ENCODE measurements around the gene DCP1B.
A peak's percentile ranks its signal among the peaks of the same experiment; 100 is the strongest.

DCP1B gene

DNA sequence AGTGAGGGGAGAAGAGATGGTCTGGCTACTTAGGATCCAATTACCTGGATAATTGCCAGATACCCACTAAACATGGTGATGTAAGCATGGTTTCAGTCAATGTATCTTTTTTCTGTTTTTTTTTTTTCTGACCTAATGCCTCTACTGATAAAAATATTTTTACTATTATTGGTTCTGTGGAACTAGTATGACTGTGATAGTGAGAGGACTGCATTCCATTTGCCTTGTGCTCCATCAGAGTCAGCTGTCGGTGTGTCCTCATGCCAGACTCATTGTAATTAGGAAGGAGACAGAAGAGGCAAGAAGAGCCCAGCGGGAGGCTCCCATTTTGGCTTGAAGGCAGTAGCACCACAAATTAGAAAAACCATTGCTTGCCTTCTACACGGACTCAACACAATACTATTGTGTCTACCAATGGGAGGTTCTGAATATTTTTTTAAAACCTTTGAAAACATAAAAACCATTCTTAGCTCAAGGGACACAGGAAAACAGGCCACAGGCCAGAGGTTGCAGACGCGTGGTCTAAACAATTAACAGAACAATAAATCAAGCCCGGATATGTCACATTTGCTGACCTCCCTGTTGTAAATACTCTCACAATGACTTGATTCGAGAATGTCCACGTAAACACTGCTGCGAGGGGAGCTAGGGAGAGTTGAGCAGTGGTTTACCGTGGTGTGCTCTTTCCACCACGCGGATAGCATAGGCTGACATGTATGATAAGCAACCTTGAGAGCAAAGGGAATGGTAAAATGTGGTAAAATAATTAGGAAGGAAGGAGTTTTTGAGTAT lies 13.5 kb upstream of the DCP1B start:
- no peak for DNase-seq

DNA sequence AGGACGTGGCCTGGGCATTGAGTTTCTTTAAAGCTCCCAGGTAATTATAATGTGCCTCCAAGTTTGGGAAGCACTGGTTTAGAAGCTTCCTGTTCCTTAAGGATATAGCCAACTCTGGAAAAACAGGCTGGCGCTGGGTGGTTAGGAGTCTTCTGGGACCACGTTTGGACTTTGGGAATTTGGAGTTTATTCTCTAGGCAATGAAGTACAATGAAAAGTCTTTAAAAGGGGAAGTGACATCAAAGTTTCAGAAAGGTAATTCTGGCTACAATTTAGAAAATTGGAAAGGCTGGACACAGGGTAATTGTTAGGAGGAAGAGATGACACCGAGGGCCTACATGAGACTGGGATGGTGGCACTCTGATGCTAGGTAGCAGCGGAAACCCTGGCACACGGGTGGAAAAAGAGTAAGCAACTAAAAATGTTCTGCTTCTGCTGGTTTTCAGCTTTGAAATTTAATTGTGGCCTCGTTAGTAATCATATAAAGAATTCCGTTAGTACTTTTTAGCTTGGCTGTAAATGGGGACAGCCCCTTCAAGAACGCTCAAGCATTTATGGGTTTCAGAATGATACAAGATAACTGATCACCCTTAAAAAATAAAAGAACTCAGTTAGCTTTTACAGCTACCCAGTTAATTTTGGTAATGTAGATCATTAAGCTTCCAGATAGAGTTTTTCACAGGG lies 12.7 kb upstream of the DCP1B start:
- no peak for DNase-seq

DNA sequence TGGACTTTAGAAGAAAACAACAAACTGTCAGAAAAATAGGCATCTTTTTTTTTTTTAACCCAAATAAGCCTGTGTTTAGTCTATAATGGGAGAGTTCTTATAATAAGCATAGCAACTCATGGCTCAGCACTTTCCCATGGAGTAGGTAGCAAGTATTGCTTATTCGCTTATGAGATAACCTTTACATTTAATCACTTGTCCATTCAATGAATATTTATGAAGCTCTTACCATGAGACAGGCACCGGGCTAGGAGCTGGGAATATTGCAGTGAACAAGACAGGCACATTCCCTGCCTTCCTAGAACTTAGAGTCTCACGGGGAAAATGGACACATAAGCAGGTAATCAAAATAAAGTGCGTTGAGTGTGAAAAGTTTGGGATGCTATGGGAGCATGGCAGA lies 10.0 kb upstream of the DCP1B start:
- DNase-seq = no peak

GRCh38 chr12:2013527-2014223 lies 9.4 kb upstream of the DCP1B start:
- no peak for DNase-seq

DNA sequence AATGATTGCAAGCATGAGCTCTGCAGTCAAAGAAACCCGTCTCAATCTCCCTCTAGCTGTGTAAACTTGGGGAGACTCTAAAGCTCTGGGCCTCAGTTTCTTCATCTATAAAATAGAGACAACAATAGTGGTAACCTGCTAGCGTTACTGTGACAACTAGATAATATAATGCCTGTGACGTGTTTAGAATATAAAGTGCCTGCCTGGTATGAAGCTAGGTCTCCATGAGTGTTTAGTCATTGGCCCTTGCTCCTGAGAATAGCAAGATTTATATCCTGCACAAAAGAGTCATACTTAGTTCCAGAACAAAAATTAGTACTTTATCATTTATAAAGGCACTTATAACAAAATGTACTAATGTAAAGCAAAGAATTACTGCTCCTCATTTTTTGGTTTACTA lies 8.8 kb upstream of the DCP1B start:
- no peak for DNase-seq

- DNase-seq = peak; percentile 33
Measured at GRCh38 chr12:2011643-2012607, 7.7 kb upstream of the DCP1B start.

GRCh38 chr12:2009623-2010022 lies 5.4 kb upstream of the DCP1B start:
- no peak for DNase-seq

DNA sequence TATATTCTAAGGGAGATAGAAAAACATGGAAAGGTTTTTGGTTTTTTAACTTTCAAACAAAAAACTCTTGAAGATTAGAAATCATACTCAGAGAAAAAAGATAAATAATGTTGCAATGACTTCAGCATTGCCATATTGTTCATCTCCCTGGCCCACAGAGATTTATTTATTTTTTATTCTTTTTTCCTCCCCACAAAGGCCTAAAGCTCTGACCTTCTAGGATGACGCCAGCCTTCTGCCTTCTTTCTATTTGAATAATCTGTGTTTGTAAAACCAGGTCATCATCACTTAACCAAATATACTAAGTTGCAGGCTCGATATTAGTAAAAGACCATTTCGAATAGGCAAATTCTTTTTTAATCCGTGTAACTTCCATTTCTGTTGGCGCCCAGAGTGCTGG lies 4.4 kb upstream of the DCP1B start:
- no peak for DNase-seq

GRCh38 chr12:2003676-2004112 lies 563 bp downstream of the DCP1B start:
- DNase-seq = no peak

DNA sequence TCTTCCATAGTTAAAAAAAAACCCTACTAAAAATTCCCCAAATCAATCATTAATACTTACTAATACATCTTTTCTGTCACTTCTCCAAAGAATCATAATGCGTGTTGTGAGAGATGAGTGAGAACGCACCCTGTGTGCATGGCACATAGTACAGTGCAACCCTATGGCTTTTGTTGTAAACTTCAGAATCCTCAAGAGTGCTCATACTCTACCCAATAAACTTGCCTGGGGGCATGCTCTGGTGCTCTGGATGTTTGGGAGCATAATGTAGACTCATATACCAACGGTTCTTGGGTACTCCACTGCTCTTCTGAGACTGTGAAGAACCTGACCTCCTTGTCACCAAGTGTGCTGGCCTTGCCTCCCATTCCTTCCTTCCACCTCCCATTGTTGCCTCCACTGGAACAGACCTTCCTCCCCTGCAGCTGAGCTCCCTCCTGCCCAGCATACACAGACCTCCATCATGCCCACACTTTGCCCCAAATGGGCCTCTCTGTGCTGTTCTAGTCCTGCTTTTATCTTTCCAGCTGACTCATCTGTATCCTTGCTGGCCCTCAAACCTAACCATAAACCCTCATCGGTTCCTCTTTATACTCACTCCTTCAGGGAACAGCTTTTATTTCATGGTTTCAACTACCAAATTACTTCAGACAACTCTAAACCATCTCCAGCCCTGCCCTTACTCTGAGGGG lies 8.9 kb downstream of the DCP1B start:
- DNase-seq = no peak

GRCh38 chr12:1994429-1995143 lies 9.7 kb downstream of the DCP1B start:
- no peak for DNase-seq

DNA sequence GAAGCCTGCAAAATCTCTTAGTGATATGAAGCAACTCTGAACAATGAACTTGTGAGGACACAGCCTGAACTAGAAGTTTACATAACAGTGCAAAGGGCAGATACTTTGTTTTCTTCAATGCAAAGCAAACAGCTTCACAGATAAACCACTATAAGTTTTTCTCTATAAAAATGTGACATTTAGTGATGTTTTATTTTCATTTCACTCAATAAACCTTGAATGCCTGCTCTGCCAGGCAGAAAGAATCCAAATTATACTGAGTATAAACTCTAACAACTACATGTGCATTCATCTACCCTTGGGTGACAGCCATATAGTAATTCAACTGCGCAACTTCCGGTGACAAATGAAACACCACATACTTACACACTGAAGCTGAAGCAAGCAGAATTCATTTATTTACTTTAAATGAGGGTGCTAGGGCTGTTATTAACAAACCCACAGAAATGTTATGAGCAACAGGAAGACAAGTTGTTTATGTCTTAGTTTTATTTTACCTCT lies 10.3 kb downstream of the DCP1B start:
- no peak for DNase-seq

DNA sequence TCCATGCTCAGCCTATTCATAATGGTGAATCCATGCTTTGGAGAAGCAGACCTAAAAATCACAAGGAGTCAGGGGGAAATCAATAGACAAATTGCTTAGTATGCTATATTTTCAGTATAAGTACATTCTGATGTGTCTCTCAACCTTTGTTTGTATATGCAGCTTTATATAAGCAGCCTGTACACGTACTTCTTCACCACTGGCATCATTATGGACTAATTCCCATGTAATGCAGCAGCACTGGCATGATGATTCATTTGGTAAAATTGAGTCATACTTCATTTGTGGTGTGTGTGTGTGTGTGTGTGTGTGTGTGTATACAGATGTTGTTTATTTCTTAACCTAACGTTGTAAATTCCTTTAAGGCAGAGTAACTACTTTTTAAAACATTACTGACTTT lies 10.9 kb downstream of the DCP1B start:
- DNase-seq = no peak

GRCh38 chr12:1992732-1993131 lies 11.5 kb downstream of the DCP1B start:
- no peak for DNase-seq

DNA sequence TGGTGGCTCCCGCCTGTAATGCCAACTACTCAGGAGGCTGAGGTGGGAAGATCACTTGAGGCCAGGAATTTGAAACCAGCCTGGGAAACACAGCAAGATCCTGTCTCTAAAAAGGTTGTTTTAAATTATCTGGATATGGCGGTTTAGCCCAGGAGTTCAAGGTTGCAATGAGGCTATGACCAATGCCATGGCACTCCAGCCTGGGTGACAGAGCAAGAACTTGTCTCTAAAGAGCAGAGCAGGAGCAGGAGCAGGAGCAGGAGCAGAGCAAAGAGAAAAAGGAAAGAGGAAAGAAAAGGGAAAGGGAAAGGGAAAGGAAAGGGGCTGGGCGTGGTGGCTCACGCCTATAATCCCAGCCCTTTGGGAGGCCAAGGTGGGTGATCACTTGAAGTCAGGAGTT lies 15.1 kb downstream of the DCP1B start:
- no peak for DNase-seq

DNA sequence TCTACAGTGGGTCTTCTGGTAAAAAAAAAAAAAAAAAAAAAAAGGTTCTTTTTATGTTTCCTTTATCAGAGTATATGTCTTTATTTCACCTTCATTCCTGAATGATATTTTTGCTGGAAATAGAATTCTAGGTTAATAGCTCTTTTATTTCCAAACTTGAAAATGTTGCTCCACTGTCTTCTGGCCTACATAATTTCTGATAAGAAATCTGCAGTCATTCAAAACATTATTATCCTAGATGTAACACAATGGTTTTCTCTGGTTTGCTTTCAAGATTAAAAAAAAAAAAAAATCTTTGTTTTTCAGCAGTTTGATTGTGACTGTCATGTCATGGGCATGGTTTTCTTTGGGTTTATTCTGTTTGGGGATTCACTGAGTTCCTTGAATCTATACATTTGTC lies 19.5 kb downstream of the DCP1B start:
- DNase-seq = no peak

DNA sequence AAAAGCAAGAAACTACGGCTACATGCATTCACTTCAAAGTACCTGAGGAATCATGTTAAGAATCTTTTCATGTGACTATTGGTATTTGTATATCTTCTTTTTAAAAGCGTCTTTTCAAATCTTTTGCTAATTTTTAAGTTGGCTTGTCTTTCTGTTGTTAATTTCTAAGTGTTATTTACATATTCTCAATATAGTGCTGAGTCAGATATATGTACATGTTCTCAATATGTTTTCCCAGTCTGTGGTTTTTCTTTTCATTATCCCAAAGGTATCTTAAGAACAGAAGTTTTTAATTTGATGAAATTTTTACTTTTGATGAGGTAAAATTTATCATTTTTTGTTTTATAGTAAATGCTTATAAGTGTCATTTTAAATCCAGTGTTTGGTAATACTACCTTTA lies 24.0 kb downstream of the DCP1B start:
- no peak for DNase-seq

DNA sequence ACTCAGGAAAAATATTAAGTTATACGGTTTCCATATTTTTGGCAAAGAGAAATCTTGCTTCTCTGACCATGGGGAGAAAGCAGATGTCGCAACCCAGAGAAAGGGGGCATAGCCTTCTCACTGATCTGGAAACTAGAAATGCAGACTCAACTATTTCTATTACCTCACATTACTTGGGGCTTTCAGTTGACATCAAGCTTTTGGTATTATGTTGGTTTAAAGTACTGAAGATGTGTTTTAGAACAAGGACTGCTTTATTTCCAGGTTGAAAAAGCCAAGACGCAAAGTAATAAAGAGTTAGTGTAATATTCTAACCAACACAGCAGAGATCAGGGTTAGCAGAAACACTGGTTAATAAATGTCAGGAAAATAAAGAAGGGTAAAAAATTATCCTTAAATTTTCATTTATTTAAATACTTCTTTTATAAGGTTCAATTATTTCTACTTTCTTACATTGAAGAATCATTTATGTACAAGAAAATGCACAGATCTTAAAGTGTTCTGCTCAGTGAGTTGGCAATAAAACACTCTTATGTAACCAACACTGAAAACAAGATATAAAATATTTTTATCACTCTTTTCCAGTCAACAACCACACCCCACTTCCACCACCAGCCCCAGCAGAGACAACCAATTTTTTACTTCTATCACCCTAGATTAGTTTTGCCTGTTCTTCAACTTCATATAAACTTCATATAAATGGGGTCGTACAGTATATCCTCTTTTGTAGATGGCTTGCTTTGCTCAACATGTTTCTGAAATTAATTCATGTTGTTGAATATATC lies 26.0 kb downstream of the DCP1B start:
- no peak for DNase-seq

DNA sequence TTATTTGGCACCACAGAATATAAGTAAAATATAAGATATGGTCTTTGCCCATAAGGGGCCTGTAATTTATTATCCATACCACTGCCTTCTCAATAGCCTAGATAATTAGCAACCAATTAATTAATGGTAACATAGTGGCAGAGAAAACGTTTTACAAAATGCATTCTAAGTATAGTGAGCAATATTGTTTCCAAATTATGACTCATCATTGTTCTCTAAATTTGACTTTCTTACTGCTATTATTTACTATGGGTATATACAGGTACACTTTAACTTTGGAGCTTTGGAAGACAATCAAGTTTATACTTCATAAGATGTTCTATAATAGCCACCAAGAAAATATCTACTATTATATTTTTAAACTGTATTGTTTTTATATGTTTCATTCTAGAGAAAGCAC lies 26.7 kb downstream of the DCP1B start:
- no peak for DNase-seq

GRCh38 chr12:1977109-1977508 lies 27.1 kb downstream of the DCP1B start:
- DNase-seq = no peak

Measured in NCI-H2029 treated with DMSO at 0.1 percent for 48 hours (cell line).